HepG2 (cell line): Measurements from ENCODE around the gene CPEB3. TPM values are rescaled to one million over a fixed set of nuclear protein-coding genes. Genes with fewer than 3 reads are reported as not detected.

Experiments used
- AKAP8 ChIP-seq: sonication (generic); formaldehyde crosslinking; IDR thresholded peaks from 2 replicates; pipeline ENCODE4 v1.5.1; 2020; ENCODE audit warnings: mild to moderate bottlenecking, missing genetic modification reagents
- FOXK1 ChIP-seq: sonication (generic); formaldehyde crosslinking; IDR thresholded peaks from 2 replicates; pipeline ENCODE4 v1.4.0; 2020; ENCODE audit warnings: low read depth, missing genetic modification reagents, borderline replicate concordance
- IKZF4 ChIP-seq: sonication (generic); formaldehyde crosslinking; IDR thresholded peaks from 2 replicates; pipeline ENCODE4 v1.5.1; 2020; ENCODE audit warnings: borderline replicate concordance, mild to moderate bottlenecking, low read depth, missing genetic modification reagents; ENCODE audit errors: not compliant biosample characterization
- MAFK ChIP-seq, 2 experiments: IDR thresholded peaks in 1 of 2; conservative IDR thresholded peaks in 1 of 2; 2 replicates each; pipeline ENCODE4 v1.6.1; 2011; ENCODE audit warnings: improper control_type of control experiment in 2 of 2, low read length in 2 of 2
- MBD4 ChIP-seq: IDR thresholded peaks from 2 replicates; pipeline ENCODE4 v1.6.1; 2012; ENCODE audit warnings: low read length, inconsistent platforms, borderline replicate concordance
- NFKB2 ChIP-seq: sonication (generic); formaldehyde crosslinking; IDR thresholded peaks from 2 replicates; pipeline ENCODE4 v1.4.0; 2020; ENCODE audit warnings: missing genetic modification reagents, borderline replicate concordance
- RBAK ChIP-seq: sonication (generic); formaldehyde crosslinking; IDR thresholded peaks from 2 replicates; pipeline ENCODE4 v1.5.1; 2020; ENCODE audit warnings: mild to moderate bottlenecking, missing genetic modification reagents
- SP4 ChIP-seq: sonication (generic); formaldehyde crosslinking; IDR thresholded peaks from 2 replicates; pipeline ENCODE4 v1.8.1; 2023; ENCODE audit warnings: mild to moderate bottlenecking, missing genetic modification reagents
- ZMYM2 ChIP-seq: sonication (generic); formaldehyde crosslinking; IDR thresholded peaks from 2 replicates; pipeline ENCODE4 v1.8.0; 2022; ENCODE audit warnings: mild to moderate bottlenecking, missing genetic modification reagents
- ZNF234 ChIP-seq: sonication (generic); formaldehyde crosslinking; conservative IDR thresholded peaks from 2 replicates; pipeline ENCODE4 v1.5.1; 2020; ENCODE audit warnings: mild to moderate bottlenecking, missing genetic modification reagents
- ZNF563 ChIP-seq: sonication (generic); formaldehyde crosslinking; IDR thresholded peaks from 2 replicates; pipeline ENCODE4 v1.8.0; 2022; ENCODE audit warnings: mild to moderate bottlenecking, moderate library complexity, missing genetic modification reagents
- ZNF619 ChIP-seq: sonication (generic); formaldehyde crosslinking; IDR thresholded peaks from 2 replicates; pipeline ENCODE4 v1.4.0; 2020; ENCODE audit warnings: mild to moderate bottlenecking, missing genetic modification reagents
- ZNF652 ChIP-seq: IDR thresholded peaks from 2 replicates; pipeline ENCODE4 v1.6.1; 2016; ENCODE audit warnings: low read depth, borderline replicate concordance
- polyA plus RNA-seq, 8 experiments: library from polyadenylated mRNA; depleted of rRNA in 3 of 8; stranded (reverse) in 7 of 8; unstranded in 1 of 8; fragments of >200 nt; fragmentation: Illumina TruSeq in 4 of 8; extraction: Trizol in 4 of 8; gene quantifications; 2 replicates each; pipeline versions ENCODE4 v1.2.1 to v1.2.3, GENCODE V29; 2011 to 2016; ENCODE audit warnings: low read depth in 4 of 8, missing spikeins in 1 of 8, mixed read lengths in 1 of 8; ENCODE audit not compliant: insufficient read depth in 1 of 8
- total RNA-seq, 5 experiments: library from RNA; depleted of rRNA; stranded (reverse); fragments of >200 nt; fragmentation: Illumina TruSeq; extraction: Trizol; gene quantifications; 2 replicates each; pipeline ENCODE4 v1.2.3, GENCODE V29; 2016; ENCODE audit warnings: low read depth in 1 of 5
- TF ChIP-seq, protein P1 (sequence below), 2 experiments: sonication (generic) in 1 of 2; formaldehyde crosslinking in 1 of 2; IDR thresholded peaks; 2 replicates each; pipeline versions ENCODE4 v1.4.0 to v1.6.1; 2016 to 2020; ENCODE audit warnings: borderline replicate concordance in 1 of 2, low read depth in 1 of 2, mild to moderate bottlenecking in 1 of 2, missing genetic modification reagents in 1 of 2
- TF ChIP-seq, protein P2 (sequence below): sonication (generic); formaldehyde crosslinking; IDR thresholded peaks from 2 replicates; pipeline ENCODE4 v1.5.0; 2020; ENCODE audit warnings: mild to moderate bottlenecking, missing genetic modification reagents
- TF ChIP-seq, protein P3 (sequence below): IDR thresholded peaks from 2 replicates; pipeline ENCODE4 v1.6.1; 2018; ENCODE audit warnings: missing genetic modification reagents
- TF ChIP-seq, protein P4 (sequence below): sonication (generic); formaldehyde crosslinking; conservative IDR thresholded peaks from 2 replicates; pipeline ENCODE4 v1.8.1; 2023; ENCODE audit warnings: missing genetic modification reagents
- TF ChIP-seq, protein P5 (sequence below): sonication (generic); formaldehyde crosslinking; conservative IDR thresholded peaks from 2 replicates; pipeline ENCODE4 v1.8.0; 2022; ENCODE audit warnings: missing genetic modification reagents

CPEB3 gene
- total and polyA plus RNA-seq, 2 of the 13 experiments (the other 11 are each of a cell fraction or from before 2014, with no cell fraction given), result 0.66 to 0.70 TPM

DNA sequence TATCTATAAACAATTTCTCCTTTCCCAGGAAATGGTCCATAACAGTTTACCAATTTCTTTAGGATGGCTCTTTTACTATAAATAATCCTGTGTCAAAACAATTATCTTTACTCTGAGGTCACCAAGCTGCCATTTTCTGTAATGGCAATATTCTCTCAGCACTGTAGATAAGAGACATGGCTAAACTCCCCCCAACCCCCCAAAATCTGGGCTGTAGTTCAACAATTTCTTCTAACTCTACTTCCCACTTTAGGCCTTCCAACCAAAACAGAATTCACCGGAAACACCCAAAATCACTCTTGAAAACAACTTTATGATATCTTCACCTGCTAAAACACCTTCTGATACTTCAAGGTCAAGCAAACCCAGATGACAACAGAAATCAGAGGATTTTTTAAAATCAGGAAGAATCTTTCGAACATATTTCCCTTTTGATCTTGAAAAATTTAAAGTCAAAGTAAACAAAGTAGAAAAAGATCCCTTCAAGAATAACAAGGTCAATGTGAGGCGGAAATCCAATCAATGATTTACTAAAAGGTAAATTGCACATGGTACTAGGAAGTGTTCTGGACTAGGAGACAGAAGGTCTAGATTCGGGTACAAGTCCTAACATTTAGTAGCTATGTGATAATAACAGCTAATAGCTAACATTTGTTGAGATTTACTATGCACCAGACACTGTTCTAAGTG is 176.8 kb downstream of the CPEB3 start (continued):
- TF ChIP-seq, protein P1, sequence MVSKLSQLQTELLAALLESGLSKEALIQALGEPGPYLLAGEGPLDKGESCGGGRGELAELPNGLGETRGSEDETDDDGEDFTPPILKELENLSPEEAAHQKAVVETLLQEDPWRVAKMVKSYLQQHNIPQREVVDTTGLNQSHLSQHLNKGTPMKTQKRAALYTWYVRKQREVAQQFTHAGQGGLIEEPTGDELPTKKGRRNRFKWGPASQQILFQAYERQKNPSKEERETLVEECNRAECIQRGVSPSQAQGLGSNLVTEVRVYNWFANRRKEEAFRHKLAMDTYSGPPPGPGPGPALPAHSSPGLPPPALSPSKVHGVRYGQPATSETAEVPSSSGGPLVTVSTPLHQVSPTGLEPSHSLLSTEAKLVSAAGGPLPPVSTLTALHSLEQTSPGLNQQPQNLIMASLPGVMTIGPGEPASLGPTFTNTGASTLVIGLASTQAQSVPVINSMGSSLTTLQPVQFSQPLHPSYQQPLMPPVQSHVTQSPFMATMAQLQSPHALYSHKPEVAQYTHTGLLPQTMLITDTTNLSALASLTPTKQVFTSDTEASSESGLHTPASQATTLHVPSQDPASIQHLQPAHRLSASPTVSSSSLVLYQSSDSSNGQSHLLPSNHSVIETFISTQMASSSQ (IDR thresholded peaks at IDR 0.05; ENCODE audit: low read depth), result peak; percentile 94
- TF ChIP-seq, protein P1 (CRISPR knock-in tag; IDR thresholded peaks at IDR 0.05; ENCODE audit: borderline replicate concordance), result peak; percentile 96
- TF ChIP-seq MAFK (conservative IDR thresholded peaks at IDR 0.05 in 1 of 2, IDR thresholded peaks at IDR 0.05 in 1 of 2; ENCODE audit: low read length in 2 of 2) (no peak), MBD4 (no peak; the same call in 1 of the 2 replicates), FOXK1 (CRISPR knock-in tag) (0 out of 2 replicates have a peak, but pooled peaks have one; percentile 26), ZNF652 (CRISPR knock-in tag) (no peak), IKZF4 (no peak), ZNF563 (CRISPR knock-in tag) (no peak), RBAK (no peak), ZMYM2 (CRISPR knock-in tag) (0 out of 2 replicates have a peak, but pooled peaks have one; percentile 58), AKAP8 (CRISPR knock-in tag) (no peak), ZNF619 (CRISPR knock-in tag) (no peak), NFKB2 (CRISPR knock-in tag) (no peak), ZNF234 (no peak), SP4 (no peak)
- TF ChIP-seq, protein P2, sequence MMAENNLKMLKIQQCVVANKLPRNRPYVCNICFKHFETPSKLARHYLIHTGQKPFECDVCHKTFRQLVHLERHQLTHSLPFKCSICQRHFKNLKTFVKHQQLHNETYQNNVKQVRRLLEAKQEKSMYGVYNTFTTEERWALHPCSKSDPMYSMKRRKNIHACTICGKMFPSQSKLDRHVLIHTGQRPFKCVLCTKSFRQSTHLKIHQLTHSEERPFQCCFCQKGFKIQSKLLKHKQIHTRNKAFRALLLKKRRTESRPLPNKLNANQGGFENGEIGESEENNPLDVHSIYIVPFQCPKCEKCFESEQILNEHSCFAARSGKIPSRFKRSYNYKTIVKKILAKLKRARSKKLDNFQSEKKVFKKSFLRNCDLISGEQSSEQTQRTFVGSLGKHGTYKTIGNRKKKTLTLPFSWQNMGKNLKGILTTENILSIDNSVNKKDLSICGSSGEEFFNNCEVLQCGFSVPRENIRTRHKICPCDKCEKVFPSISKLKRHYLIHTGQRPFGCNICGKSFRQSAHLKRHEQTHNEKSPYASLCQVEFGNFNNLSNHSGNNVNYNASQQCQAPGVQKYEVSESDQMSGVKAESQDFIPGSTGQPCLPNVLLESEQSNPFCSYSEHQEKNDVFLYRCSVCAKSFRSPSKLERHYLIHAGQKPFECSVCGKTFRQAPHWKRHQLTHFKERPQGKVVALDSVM (CRISPR knock-in tag), result no peak
- TF ChIP-seq, protein P3, sequence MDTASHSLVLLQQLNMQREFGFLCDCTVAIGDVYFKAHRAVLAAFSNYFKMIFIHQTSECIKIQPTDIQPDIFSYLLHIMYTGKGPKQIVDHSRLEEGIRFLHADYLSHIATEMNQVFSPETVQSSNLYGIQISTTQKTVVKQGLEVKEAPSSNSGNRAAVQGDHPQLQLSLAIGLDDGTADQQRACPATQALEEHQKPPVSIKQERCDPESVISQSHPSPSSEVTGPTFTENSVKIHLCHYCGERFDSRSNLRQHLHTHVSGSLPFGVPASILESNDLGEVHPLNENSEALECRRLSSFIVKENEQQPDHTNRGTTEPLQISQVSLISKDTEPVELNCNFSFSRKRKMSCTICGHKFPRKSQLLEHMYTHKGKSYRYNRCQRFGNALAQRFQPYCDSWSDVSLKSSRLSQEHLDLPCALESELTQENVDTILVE, result no peak
- TF ChIP-seq, protein P4, sequence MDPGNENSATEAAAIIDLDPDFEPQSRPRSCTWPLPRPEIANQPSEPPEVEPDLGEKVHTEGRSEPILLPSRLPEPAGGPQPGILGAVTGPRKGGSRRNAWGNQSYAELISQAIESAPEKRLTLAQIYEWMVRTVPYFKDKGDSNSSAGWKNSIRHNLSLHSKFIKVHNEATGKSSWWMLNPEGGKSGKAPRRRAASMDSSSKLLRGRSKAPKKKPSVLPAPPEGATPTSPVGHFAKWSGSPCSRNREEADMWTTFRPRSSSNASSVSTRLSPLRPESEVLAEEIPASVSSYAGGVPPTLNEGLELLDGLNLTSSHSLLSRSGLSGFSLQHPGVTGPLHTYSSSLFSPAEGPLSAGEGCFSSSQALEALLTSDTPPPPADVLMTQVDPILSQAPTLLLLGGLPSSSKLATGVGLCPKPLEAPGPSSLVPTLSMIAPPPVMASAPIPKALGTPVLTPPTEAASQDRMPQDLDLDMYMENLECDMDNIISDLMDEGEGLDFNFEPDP (CRISPR knock-in tag), result no peak
- TF ChIP-seq, protein P5, sequence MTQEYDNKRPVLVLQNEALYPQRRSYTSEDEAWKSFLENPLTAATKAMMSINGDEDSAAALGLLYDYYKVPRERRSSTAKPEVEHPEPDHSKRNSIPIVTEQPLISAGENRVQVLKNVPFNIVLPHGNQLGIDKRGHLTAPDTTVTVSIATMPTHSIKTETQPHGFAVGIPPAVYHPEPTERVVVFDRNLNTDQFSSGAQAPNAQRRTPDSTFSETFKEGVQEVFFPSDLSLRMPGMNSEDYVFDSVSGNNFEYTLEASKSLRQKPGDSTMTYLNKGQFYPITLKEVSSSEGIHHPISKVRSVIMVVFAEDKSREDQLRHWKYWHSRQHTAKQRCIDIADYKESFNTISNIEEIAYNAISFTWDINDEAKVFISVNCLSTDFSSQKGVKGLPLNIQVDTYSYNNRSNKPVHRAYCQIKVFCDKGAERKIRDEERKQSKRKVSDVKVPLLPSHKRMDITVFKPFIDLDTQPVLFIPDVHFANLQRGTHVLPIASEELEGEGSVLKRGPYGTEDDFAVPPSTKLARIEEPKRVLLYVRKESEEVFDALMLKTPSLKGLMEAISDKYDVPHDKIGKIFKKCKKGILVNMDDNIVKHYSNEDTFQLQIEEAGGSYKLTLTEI (CRISPR knock-in tag), result no peak
